GM12864 (cell line): ENCODE data around the gene OR11L1.

Experiments
- DNase-seq: peaks from one replicate; pipeline ENCODE4 v3.0.0-alpha.2; 2011; ENCODE audit warnings: low read depth
- H3K4me3 ChIP-seq: 2 replicates; pipeline ENCODE4 v1.5.1; 2011; ENCODE audit warnings: mild to moderate bottlenecking, low read depth, low read length, control low read depth
- CTCF ChIP-seq: IDR thresholded peaks from 2 replicates; pipeline ENCODE4 v1.5.1; 2011; ENCODE audit warnings: low read depth, mild to moderate bottlenecking, moderate library complexity, low read length, control low read depth, inconsistent platforms; ENCODE audit errors: missing control alignments

OR11L1 gene

GRCh38 chr1:247822060-247822459 is 19.6 kb downstream of the OR11L1 start:
- no peak for DNase-seq
- no peak for TF ChIP-seq CTCF
- no peak overlapping the region for H3K4me3 ChIP-seq

- H3K4me3 ChIP-seq = no peak overlapping the region
- DNase-seq = no peak
- TF ChIP-seq CTCF = no peak
Observed at GRCh38 chr1:247812637-247813036, 29.1 kb downstream of the OR11L1 start.

- TF ChIP-seq CTCF = no peak
- DNase-seq = no peak
- no peak overlapping the region for H3K4me3 ChIP-seq
Observed at GRCh38 chr1:247797518-247797917, 44.2 kb downstream of the OR11L1 start.
